ENCODE data around the gene ENTPD2. TPM values are rescaled to one million over a fixed set of nuclear protein-coding genes. Genes with fewer than 3 reads are reported as not detected.
"Not testable (repeated sequence)": the region's sequence is repeated elsewhere in the genome, so short reads cannot be mapped to it uniquely, and the experiment has no call there.

Gene ENTPD2
- total RNA-seq, 1 donor from 2014 or later: 1.9 TPM

DNA sequence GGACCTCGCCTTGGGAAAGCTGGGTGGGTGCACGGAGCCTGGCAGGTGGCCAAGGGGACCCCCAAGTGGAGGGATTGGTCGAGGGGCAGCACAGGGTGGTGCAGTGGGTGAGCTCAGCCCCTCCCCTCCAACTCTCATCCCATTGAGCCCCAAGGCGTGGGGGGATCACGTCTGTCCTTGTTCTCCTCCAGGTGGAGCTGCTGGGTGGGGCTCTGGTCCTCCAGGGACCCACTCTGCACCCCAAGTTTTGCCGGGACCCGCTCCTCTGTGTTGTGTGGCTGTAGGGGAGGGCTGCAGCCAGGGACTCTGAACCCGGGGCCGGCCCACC is 18.4 kb downstream of the ENTPD2 start:
- ATAC-seq (ENCODE audit: poor library complexity) (no peak), DNase-seq (no peak)
- intact Hi-C loops (cut with DNase I): loop anchor here (1.0 to 2.0 kb wide), 2 partner anchors 89 to 248 kb away; no protein-coding TSS in a partner anchor

DNA sequence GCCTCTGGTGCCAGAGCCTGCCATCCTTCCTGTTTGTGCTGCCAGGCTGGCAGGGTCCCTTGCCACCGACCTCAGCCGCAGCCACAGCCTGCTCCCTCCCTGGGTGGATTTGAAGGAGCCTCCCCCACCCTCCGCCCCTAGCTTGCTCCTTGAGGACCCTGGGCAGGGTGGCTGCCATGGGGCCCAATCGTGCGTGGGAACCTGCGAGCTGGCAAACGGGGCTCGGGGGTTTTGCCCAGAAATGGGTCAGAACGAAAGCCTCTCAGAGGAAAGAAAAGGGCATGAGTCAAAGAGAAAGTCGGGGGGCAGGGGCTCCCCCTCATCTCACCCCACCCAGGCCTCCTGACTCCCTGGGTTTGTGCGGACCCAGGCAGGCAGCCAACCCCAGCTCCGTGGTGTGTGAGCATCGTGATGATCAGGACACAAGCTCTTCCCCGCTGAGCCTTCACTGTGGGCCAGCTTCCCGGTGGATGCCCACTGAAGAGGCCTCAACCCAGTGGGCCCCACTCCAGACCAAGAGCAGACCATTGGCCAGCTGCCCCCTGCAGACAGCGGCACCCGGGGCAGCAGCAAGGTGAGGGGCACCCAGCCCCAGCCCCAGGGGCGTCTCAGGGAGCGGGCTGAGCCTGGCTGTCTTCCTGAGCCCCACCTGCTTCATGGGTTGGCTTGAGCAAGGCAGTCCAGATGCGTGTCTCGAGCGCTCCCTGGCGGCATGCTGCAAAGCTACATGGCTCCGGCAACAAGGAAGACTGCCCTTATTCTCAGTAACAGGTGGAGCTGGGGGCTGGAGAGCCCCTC is 19.0 kb downstream of the ENTPD2 start:
- DNase-seq (peak; percentile 89), ATAC-seq (ENCODE audit: poor library complexity) (peak; percentile 84)
- intact Hi-C loops (cut with DNase I): loop anchor here (1.0 to 2.0 kb wide), 2 partner anchors 88 to 248 kb away; no protein-coding TSS in a partner anchor

- intact Hi-C loops (cut with DNase I): loop anchor here (2.0 kb wide), 1 partner anchor 87 kb away; no protein-coding TSS in a partner anchor
- DNase-seq: peak; percentile 81
- peak; percentile 16 for ATAC-seq (ENCODE audit: poor library complexity)
These were observed 19.7 kb downstream of the ENTPD2 start for GRCh38 chr9:137034039-137034708.

DNA sequence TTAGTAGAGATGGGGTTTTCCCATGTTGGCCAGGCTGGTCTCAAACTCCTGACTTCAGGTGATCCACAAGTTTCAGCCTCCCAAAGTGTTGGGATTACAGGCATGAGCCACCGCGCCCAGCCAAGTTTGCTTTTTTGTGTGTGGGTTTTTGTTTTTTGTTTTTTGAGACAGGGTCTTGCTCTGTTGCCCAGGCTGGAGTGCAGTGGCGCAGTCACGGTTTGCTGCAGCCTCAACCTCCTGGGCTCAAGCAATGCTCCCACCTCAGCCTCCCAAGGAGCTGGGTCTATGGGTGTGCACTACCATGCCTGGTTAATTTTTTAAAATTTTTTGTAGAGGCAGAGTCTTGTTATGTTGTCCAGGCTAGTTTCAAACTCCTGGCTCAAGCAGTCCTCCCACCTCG is 20.4 kb downstream of the ENTPD2 start:
- intact Hi-C loops (cut with DNase I); DNase-seq; ATAC-seq (ENCODE audit: poor library complexity): not testable (repeated sequence)

DNA sequence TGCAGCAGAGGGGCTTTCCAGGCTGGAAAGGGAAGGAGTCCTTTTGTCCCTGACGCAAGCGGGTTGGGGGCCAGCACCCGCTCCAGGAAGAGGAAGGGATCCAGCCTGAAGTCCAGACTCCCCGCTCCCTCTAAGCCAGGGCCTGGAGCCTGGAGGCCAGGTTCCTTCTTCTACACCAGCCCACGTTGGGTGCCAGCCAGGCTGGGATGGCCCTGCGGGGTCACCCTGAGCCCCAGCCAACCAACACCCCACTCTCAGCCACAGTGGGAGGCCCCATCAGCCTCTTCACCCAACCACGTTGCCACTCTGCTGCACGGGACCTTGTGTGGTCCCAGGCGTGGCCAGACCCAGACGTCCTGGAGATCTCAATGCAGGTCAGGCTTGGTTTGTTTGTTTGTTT is 21.0 kb downstream of the ENTPD2 start:
- ATAC-seq (ENCODE audit: poor library complexity): peak; percentile 9

GRCh38 chr9:137031904-137032640 is 21.8 kb downstream of the ENTPD2 start, which contains the start of gene FUT7:
FUT7 (minus strand) TSS chr9:137032088; CDS start chr9:137031991, 97 bp downstream.
- intact Hi-C loops (cut with DNase I): no loop called here
- DNase-seq (no peak), ATAC-seq (ENCODE audit: poor library complexity) (no peak)

More for the DNA sequence above, 21.0 kb downstream of the ENTPD2 start:
- peak; percentile 88 for DNase-seq
- intact Hi-C loops (cut with DNase I): no loop called here

GRCh38 chr9:137030538-137031527 is 23.0 kb downstream of the ENTPD2 start:
- ATAC-seq (ENCODE audit: poor library complexity): no peak
- intact Hi-C loops (cut with DNase I): no loop called here
- DNase-seq: peak; percentile 72

DNA sequence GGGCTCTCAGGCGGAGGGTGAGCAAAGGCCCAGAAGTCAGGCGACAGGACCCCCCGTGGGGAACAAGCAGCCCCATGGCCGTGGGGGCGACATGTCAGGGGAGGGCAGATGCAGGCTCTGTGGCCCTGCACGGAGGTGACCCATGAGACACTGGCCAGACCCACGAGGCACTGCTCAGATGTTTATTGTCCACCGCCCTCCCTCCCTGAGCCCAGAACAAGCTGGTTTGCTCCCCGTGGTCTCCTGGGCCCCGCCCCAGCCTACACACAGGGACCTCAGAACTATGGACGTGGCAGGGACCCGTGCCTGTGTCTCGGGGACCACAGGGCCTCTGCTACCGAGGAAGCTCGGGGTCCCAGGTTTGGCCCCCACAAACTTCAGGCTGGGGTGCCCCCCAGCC is 23.9 kb downstream of the ENTPD2 start:
- DNase-seq (no peak), ATAC-seq (ENCODE audit: poor library complexity) (no peak)
- intact Hi-C loops (cut with DNase I): no loop called here

GRCh38 chr9:137029058-137029936 is 24.6 kb downstream of the ENTPD2 start:
- intact Hi-C loops (cut with DNase I): no loop called here
- DNase-seq: peak; percentile 91

DNA sequence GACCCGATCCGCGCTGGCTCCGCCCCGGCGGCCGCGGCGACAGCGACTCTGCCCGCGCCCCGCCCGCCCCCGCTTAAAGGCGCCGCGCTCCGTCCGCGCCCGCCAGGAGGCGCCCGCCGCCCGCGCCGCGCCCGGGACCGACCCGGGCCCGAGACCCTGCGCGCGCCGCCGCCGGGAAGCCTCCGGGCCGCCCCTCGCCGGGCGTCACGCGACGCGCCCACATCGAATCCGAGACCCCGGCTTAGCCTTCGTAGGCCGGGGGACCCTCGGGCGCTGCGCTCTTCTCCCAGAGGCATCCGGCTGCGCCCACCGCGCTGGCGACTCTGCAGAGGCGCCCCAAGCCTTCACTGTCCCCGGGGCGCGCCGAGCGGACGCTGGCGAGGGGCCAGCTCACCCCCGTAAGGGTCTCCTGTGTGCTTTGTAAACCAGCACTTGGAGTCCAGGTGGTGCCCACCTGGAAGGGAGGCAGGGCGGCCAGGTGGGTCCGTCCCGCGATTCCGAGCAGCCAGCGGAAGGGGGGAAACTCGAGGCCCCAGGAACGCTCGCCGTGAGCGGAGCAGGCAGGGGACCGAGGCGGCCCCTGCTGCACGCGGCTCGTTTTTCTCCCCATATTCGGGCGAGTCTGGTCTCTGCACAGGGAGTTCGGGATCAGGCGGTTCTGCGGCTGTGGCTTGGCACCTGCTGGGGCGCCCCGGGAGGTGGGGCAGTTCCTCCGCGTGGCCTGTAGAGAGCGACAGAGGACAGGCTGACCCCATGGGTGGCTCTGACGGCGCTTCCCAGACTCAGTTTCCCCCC is 25.4 kb downstream of the ENTPD2 start:
- DNase-seq (peak; percentile 84), ATAC-seq (ENCODE audit: poor library complexity) (peak; percentile 67)
- intact Hi-C loops (cut with DNase I): no loop called here

More at GRCh38 chr9:137029058-137029936, 24.6 kb downstream of the ENTPD2 start:
- peak; percentile 80 for ATAC-seq (ENCODE audit: poor library complexity)

DNA sequence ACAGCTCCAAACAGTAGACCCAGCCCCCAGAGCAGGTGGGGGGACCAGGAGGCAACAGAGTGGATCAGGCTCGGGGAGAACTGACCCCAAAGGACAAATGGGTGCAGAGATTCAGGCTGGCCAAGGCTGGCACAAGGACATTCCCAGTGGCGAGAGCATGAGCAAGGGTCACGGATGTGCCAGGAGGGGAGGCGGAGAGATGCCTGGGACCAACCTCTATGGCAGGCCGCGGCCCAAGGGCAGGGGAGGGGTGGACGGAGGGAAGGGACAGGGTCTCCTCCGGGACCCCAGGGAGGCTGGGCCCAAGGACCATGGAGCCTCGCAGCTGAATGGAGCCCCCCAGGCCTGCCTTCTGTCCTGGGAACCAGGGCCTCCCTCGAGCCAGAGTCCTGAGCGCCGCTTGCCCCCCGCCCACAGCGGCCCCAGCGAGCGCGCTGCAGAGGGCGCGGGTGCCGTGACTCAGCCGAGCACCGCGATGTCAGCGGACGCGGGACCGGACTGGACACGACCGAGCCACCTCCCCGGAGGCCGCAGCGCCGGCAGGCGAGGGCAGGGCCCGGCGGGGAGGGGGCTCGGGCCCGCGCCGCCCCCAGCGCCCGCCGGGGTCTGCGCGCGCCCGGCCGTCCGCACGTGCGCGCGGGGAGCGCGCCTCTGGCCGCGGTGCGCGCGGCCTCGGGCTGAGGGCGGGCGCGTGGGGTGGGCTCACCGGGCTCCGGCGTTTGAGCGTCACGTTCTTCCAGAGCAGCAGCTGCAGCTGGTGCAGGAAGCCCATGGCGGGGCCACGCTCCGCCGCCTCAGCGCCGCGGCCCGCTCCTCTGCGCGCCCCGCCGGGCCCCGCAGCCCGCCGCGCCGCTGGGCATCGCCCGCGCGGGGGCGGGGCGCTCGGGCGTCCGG is 26.2 kb downstream of the ENTPD2 start, which contains the start of gene ABCA2:
Gene ABCA2 (minus strand): TSS at position 869 of the 894 bp plus-strand sequence. CDS start 97 bp downstream, at position 772.
- ATAC-seq (ENCODE audit: poor library complexity) (no peak), DNase-seq (no peak)
- intact Hi-C loops (cut with DNase I): no loop called here

GRCh38 chr9:137026828-137027227 is 27.0 kb downstream of the ENTPD2 start:
- no peak for ATAC-seq (ENCODE audit: poor library complexity)
- intact Hi-C loops (cut with DNase I): no loop called here
- DNase-seq: no peak

GRCh38 chr9:137026384-137026783 is 27.5 kb downstream of the ENTPD2 start:
- intact Hi-C loops (cut with DNase I): no loop called here
- no peak for ATAC-seq (ENCODE audit: poor library complexity)
- no peak for DNase-seq

GRCh38 chr9:137025517-137025966 is 28.3 kb downstream of the ENTPD2 start:
- ATAC-seq (ENCODE audit: poor library complexity) (no peak), DNase-seq (peak; percentile 64)
- intact Hi-C loops (cut with DNase I): no loop called here

GRCh38 chr9:137023583-137023991 is 30.3 kb downstream of the ENTPD2 start:
- no peak for ATAC-seq (ENCODE audit: poor library complexity)
- DNase-seq: no peak
- intact Hi-C loops (cut with DNase I): no loop called here
